PFSK-1 (cell line): ENCODE measurements around the gene RPTOR.

Source experiments
- REST ChIP-seq, 2 experiments: IDR thresholded peaks; 2 replicates each; pipeline versions ENCODE4 v1.6.1 to v1.8.0; 2011 to 2012; ENCODE audit warnings: low read depth in 2 of 2, low read length in 2 of 2, control low read depth in 1 of 2, inconsistent platforms in 1 of 2, mild to moderate bottlenecking in 1 of 2, moderate library complexity in 1 of 2; ENCODE audit not compliant: insufficient read depth in 1 of 2
- TAF1 ChIP-seq: IDR thresholded peaks from 2 replicates; pipeline ENCODE4 v1.6.1; 2012; ENCODE audit warnings: low read length, control low read depth, borderline replicate concordance; ENCODE audit not compliant: insufficient read depth

- no peak for TF ChIP-seq REST (IDR thresholded peaks at IDR 0.05; ENCODE audit: insufficient read depth in 1 of 2, low read depth in 2 of 2, low read length in 2 of 2)
- TF ChIP-seq TAF1: no peak
Measured at GRCh38 chr17:80999536-81000333, 455.1 kb downstream of the RPTOR start.
